PC-9 (cell line): ENCODE results near the gene COLQ.

Experiments used
- CTCF ChIP-seq: fragments of 200-600 bp; sonication (generic); conservative IDR thresholded peaks from 2 replicates; pipeline ENCODE4 v1.6.1; 2017; ENCODE audit warnings: mixed run types, antibody characterized with exemption, mild to moderate bottlenecking, moderate library complexity
- EZH2 ChIP-seq: fragments of 200-600 bp; sonication (generic); IDR thresholded peaks from 2 replicates; pipeline ENCODE4 v1.8.0; 2017; ENCODE audit warnings: antibody characterized with exemption, low read depth

DNA sequence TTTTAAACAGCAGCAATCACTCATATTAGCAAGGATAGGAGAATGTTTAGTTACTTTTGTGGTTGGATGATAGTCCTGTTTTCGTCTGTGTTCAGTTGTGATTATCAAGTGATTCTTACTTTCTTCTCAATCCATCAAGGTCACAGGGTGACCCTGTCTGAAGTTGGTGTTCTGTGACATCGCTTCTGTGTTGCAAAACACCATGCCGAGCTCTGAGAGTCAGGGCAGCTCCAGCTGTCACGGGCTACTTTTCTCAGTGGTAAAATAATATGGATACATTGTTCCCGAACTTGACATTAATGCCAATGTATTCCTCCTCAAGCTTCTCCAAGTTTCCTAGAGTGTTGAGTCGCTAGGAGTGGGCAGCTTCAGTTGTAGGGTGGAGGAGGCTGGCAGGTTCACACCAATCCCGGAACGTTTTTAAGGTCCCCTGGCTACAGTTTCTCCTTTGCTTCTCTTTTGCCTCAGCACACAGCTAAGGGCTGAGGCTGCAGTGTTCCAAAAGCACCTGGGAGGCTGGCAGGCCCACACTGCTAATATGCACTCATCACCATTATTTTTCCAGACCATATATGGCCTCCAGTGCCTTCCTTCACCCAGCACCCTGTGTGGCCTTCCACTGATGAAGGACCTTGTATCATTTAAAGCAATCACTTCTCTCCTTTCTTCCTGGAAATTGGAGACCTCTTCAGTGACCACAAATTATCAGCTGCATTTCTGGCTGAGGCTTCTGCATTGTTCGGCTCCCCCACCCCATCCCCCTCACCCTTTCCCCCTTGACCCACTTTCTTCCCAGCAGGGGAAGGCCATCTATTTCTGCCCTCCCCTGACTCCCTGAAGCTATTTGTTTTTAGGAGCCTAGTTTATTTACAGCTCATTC, 25.8 kb downstream of the COLQ start:
- TF ChIP-seq CTCF (no peak), EZH2 (no peak)
